Measurements from ENCODE around the gene CAMKK1. TPM values are rescaled to one million over a fixed set of nuclear protein-coding genes. Genes with fewer than 3 reads are reported as not detected.

The CAMKK1 gene
- polyA plus RNA-seq, 1 donor from 2014 or later: 8.9 TPM

DNA sequence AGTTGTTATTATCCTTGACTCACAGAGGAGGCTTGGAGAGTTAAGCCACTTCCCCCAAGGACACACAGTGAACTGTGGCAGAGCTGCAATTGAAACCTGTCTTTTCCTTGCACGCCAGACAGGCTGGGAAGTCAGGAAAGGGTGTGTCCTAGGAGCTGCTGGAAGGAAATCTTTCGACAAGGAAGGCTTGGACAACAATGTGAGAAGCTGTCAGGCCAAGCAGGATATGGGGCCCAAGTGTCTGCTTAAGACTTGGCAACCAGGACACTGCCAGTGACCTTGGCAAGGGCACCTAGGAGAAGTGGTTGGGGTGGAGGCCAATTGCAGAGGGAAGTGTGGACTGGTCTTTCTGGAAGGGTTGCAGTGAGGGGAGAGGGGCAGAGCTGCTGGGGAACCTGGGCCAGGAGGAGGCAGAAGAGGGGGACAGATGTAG, 2.1 kb upstream of the CAMKK1 start:
- no peaks in the 10 kb centered on the region for H3K36me3 ChIP-seq (ENCODE audit: insufficient read depth, low read length)
- H2AFZ ChIP-seq (ENCODE audit: low read depth, low read length): no peak overlapping the region
- no peaks in the 10 kb centered on the region for H3K9me3 ChIP-seq (ENCODE audit: low read length)

GRCh38 chr17:3894188-3894587, 1.3 kb upstream of the CAMKK1 start:
- H4K20me1 ChIP-seq (ENCODE audit: insufficient read depth): no peaks in the 10 kb centered on the region
- no peak overlapping the region for H2AFZ ChIP-seq (ENCODE audit: low read depth, low read length)
- H3K9ac ChIP-seq (ENCODE audit: low read length): no peak overlapping the region
- H3K4me3 ChIP-seq (ENCODE audit: low read length): no peak overlapping the region
- no peak overlapping the region for H3K27ac ChIP-seq (ENCODE audit: low read length)
- no peaks in the 10 kb centered on the region for H3K9me3 ChIP-seq (ENCODE audit: low read length)
- H3K27me3 ChIP-seq (ENCODE audit: insufficient read depth, low read depth, low read length): no peaks in the 10 kb centered on the region
- H3K9me2 ChIP-seq (ENCODE audit: insufficient read depth, low read length): no peaks in the 10 kb centered on the region
- H3K36me3 ChIP-seq (ENCODE audit: insufficient read depth, low read length): no peaks in the 10 kb centered on the region
- no peak overlapping the region for H3K4me2 ChIP-seq (ENCODE audit: low read length)
- H3F3A ChIP-seq (ENCODE audit: insufficient read depth, low read length, poor library complexity, severe bottlenecking): no peaks in the 10 kb centered on the region
- no peaks in the 10 kb centered on the region for H3K79me2 ChIP-seq (replicated peaks; ENCODE audit: insufficient read depth, low read length)
- TF ChIP-seq SMC3 (conservative IDR thresholded peaks at IDR 0.05; ENCODE audit: poor library complexity) (no peak), EP300 (conservative IDR thresholded peaks at IDR 0.05; ENCODE audit: poor library complexity, severe bottlenecking) (no peak), POLR2AphosphoS5 (IDR thresholded peaks at IDR 0.05) (no peak), MXI1 (conservative IDR thresholded peaks at IDR 0.05; ENCODE audit: poor library complexity, severe bottlenecking) (no peak), EZH2 (IDR thresholded peaks at IDR 0.05; ENCODE audit: borderline replicate concordance, insufficient read depth, low read length, poor library complexity, severe bottlenecking) (no peak), TAF1 (IDR thresholded peaks at IDR 0.05; ENCODE audit: low read depth) (no peak), REST (IDR thresholded peaks at IDR 0.05; ENCODE audit: borderline replicate concordance) (no peak)
- TF ChIP-seq, protein P1, sequence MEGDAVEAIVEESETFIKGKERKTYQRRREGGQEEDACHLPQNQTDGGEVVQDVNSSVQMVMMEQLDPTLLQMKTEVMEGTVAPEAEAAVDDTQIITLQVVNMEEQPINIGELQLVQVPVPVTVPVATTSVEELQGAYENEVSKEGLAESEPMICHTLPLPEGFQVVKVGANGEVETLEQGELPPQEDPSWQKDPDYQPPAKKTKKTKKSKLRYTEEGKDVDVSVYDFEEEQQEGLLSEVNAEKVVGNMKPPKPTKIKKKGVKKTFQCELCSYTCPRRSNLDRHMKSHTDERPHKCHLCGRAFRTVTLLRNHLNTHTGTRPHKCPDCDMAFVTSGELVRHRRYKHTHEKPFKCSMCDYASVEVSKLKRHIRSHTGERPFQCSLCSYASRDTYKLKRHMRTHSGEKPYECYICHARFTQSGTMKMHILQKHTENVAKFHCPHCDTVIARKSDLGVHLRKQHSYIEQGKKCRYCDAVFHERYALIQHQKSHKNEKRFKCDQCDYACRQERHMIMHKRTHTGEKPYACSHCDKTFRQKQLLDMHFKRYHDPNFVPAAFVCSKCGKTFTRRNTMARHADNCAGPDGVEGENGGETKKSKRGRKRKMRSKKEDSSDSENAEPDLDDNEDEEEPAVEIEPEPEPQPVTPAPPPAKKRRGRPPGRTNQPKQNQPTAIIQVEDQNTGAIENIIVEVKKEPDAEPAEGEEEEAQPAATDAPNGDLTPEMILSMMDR (IDR thresholded peaks at IDR 0.05; ENCODE audit: poor library complexity, severe bottlenecking): no peak

More for the DNA sequence above, 2.1 kb upstream of the CAMKK1 start:
- no peaks in the 10 kb centered on the region for H4K20me1 ChIP-seq (ENCODE audit: insufficient read depth)
- H3K4me3 ChIP-seq (ENCODE audit: low read length): no peak overlapping the region
- H3K27ac ChIP-seq (ENCODE audit: low read length): no peak overlapping the region
- no peaks in the 10 kb centered on the region for H3F3A ChIP-seq (ENCODE audit: insufficient read depth, low read length, poor library complexity, severe bottlenecking)
- no peak overlapping the region for H3K9ac ChIP-seq (ENCODE audit: low read length)
- H3K9me2 ChIP-seq (ENCODE audit: insufficient read depth, low read length): no peaks in the 10 kb centered on the region
- H3K27me3 ChIP-seq (ENCODE audit: insufficient read depth, low read depth, low read length): no peaks in the 10 kb centered on the region
- H3K79me2 ChIP-seq (replicated peaks; ENCODE audit: insufficient read depth, low read length): no peaks in the 10 kb centered on the region
- TF ChIP-seq POLR2AphosphoS5 (IDR thresholded peaks at IDR 0.05) (no peak), REST (IDR thresholded peaks at IDR 0.05; ENCODE audit: borderline replicate concordance) (no peak), EP300 (conservative IDR thresholded peaks at IDR 0.05; ENCODE audit: poor library complexity, severe bottlenecking) (no peak), SMC3 (conservative IDR thresholded peaks at IDR 0.05; ENCODE audit: poor library complexity) (no peak), RAD21 (conservative IDR thresholded peaks at IDR 0.05) (no peak), MXI1 (conservative IDR thresholded peaks at IDR 0.05; ENCODE audit: poor library complexity, severe bottlenecking) (no peak), TAF1 (IDR thresholded peaks at IDR 0.05; ENCODE audit: low read depth) (no peak), EZH2 (IDR thresholded peaks at IDR 0.05; ENCODE audit: borderline replicate concordance, insufficient read depth, low read length, poor library complexity, severe bottlenecking) (no peak)
- TF ChIP-seq, protein P1 (IDR thresholded peaks at IDR 0.05; ENCODE audit: poor library complexity, severe bottlenecking): no peak
- no peak overlapping the region for H3K4me2 ChIP-seq (ENCODE audit: low read length)
